HepG2 (cell line): ENCODE results near the gene MAP1LC3A. TPM values are rescaled to one million over a fixed set of nuclear protein-coding genes. Genes with fewer than 3 reads are reported as not detected.

Experiments used
- AHR ChIP-seq: IDR thresholded peaks from 2 replicates; pipeline ENCODE4 v1.6.1; 2018; ENCODE audit warnings: missing genetic modification reagents, missing compliant biosample characterization
- ETV5 ChIP-seq: IDR thresholded peaks from 2 replicates; pipeline ENCODE4 v1.6.1; 2018; ENCODE audit warnings: missing biosample characterization, missing genetic modification reagents, inconsistent platforms, borderline replicate concordance
- FIP1L1 ChIP-seq: fragments of 200-400 bp; formaldehyde crosslinking; IDR thresholded peaks from 2 replicates; pipeline ENCODE4 v1.6.1; 2018; ENCODE audit warnings: low read depth, mild to moderate bottlenecking, low read length, moderate library complexity, borderline replicate concordance; ENCODE audit not compliant: insufficient read depth
- FOSL2 ChIP-seq: sonication (generic); formaldehyde crosslinking; IDR thresholded peaks from 2 replicates; pipeline ENCODE4 v1.4.0; 2020; ENCODE audit warnings: missing genetic modification reagents
- GABPB1 ChIP-seq: IDR thresholded peaks from 2 replicates; pipeline ENCODE4 v1.6.1; 2016; ENCODE audit warnings: mild to moderate bottlenecking, missing genetic modification reagents, moderate library complexity, missing compliant biosample characterization
- HOXA9 ChIP-seq: sonication (generic); formaldehyde crosslinking; IDR thresholded peaks from 2 replicates; pipeline ENCODE4 v1.8.1; 2022; ENCODE audit warnings: missing genetic modification reagents, mild to moderate bottlenecking, moderate library complexity, borderline replicate concordance
- IKZF1 ChIP-seq: fragments of 450-650 bp; IDR thresholded peaks from 2 replicates; pipeline ENCODE4 v1.7.1; 2016
- JUN ChIP-seq: sonication (generic); formaldehyde crosslinking; IDR thresholded peaks from 2 replicates; pipeline ENCODE4 v1.4.0; 2020; ENCODE audit warnings: mild to moderate bottlenecking, missing genetic modification reagents
- MTF2 ChIP-seq: sonication (generic); formaldehyde crosslinking; IDR thresholded peaks from 2 replicates; pipeline ENCODE4 v1.5.0; 2020; ENCODE audit warnings: missing genetic modification reagents, borderline replicate concordance
- NFATC3 ChIP-seq: sonication (generic); formaldehyde crosslinking; IDR thresholded peaks from 2 replicates; pipeline ENCODE4 v1.5.1; 2020; ENCODE audit warnings: mild to moderate bottlenecking, missing genetic modification reagents
- RNF2 ChIP-seq: fragments of 450-650 bp; conservative IDR thresholded peaks from 2 replicates; pipeline ENCODE4 v1.6.1; 2016; ENCODE audit warnings: low read depth
- SP4 ChIP-seq: sonication (generic); formaldehyde crosslinking; IDR thresholded peaks from 2 replicates; pipeline ENCODE4 v1.8.1; 2023; ENCODE audit warnings: mild to moderate bottlenecking, missing genetic modification reagents
- SRY ChIP-seq: sonication (generic); formaldehyde crosslinking; IDR thresholded peaks from 2 replicates; pipeline ENCODE4 v1.8.0; 2022; ENCODE audit warnings: mild to moderate bottlenecking, missing genetic modification reagents
- TBL1XR1 ChIP-seq: fragments of 150-350 bp; IDR thresholded peaks from 2 replicates; pipeline ENCODE4 v1.6.1; 2014; ENCODE audit warnings: borderline replicate concordance, low read length; ENCODE audit not compliant: partially characterized antibody
- TFAP4 ChIP-seq: sonication (generic); IDR thresholded peaks from 2 replicates; pipeline ENCODE4 v1.6.1; 2016; ENCODE audit warnings: low read depth, borderline replicate concordance
- THYN1 ChIP-seq: sonication (generic); formaldehyde crosslinking; IDR thresholded peaks from 2 replicates; pipeline ENCODE4 v1.8.1; 2023; ENCODE audit warnings: low read depth, mild to moderate bottlenecking, moderate library complexity, missing genetic modification reagents, borderline replicate concordance
- YEATS2 ChIP-seq: sonication (generic); formaldehyde crosslinking; IDR thresholded peaks from 2 replicates; pipeline ENCODE4 v1.4.0; 2020; ENCODE audit warnings: missing genetic modification reagents, borderline replicate concordance
- ZNF20 ChIP-seq: sonication (generic); formaldehyde crosslinking; IDR thresholded peaks from 2 replicates; pipeline ENCODE4 v1.4.0; 2020; ENCODE audit warnings: mild to moderate bottlenecking, moderate library complexity, missing genetic modification reagents
- ZNF251 ChIP-seq: sonication (generic); formaldehyde crosslinking; IDR thresholded peaks from 2 replicates; pipeline ENCODE4 v1.9.0; 2021; ENCODE audit warnings: mild to moderate bottlenecking, missing genetic modification reagents
- ZNF275 ChIP-seq: sonication (generic); formaldehyde crosslinking; IDR thresholded peaks from 2 replicates; pipeline ENCODE4 v1.8.0; 2022; ENCODE audit warnings: missing genetic modification reagents, mild to moderate bottlenecking, inconsistent platforms, borderline replicate concordance
- ZNF354B ChIP-seq: sonication (generic); formaldehyde crosslinking; IDR thresholded peaks from 2 replicates; pipeline ENCODE4 v1.8.0; 2022; ENCODE audit warnings: mild to moderate bottlenecking, missing genetic modification reagents
- ZNF512B ChIP-seq: sonication (generic); formaldehyde crosslinking; IDR thresholded peaks from 2 replicates; pipeline ENCODE4 v1.5.1; 2020; ENCODE audit warnings: missing genetic modification reagents, mild to moderate bottlenecking, borderline replicate concordance
- ZNF614 ChIP-seq: IDR thresholded peaks from 2 replicates; pipeline ENCODE4 v1.6.1; 2018; ENCODE audit warnings: missing biosample characterization, missing genetic modification reagents, inconsistent platforms, borderline replicate concordance
- ZNF615 ChIP-seq: sonication (generic); formaldehyde crosslinking; IDR thresholded peaks from 2 replicates; pipeline ENCODE4 v1.5.0; 2020; ENCODE audit warnings: mild to moderate bottlenecking, missing genetic modification reagents, borderline replicate concordance
- ZNF775 ChIP-seq: sonication (generic); formaldehyde crosslinking; IDR thresholded peaks from 2 replicates; pipeline ENCODE4 v1.4.0; 2020; ENCODE audit warnings: missing genetic modification reagents, mild to moderate bottlenecking, moderate library complexity, borderline replicate concordance
- polyA plus RNA-seq, 8 experiments: library from polyadenylated mRNA; depleted of rRNA in 3 of 8; stranded (reverse) in 7 of 8; unstranded in 1 of 8; fragments of >200 nt; fragmentation: Illumina TruSeq in 4 of 8; extraction: Trizol in 4 of 8; gene quantifications; 2 replicates each; pipeline versions ENCODE4 v1.2.1 to v1.2.3, GENCODE V29; 2011 to 2016; ENCODE audit warnings: low read depth in 4 of 8, missing spikeins in 1 of 8, mixed read lengths in 1 of 8; ENCODE audit not compliant: insufficient read depth in 1 of 8
- total RNA-seq, 5 experiments: library from RNA; depleted of rRNA; stranded (reverse); fragments of >200 nt; fragmentation: Illumina TruSeq; extraction: Trizol; gene quantifications; 2 replicates each; pipeline ENCODE4 v1.2.3, GENCODE V29; 2016; ENCODE audit warnings: low read depth in 1 of 5

MAP1LC3A gene
- total and polyA plus RNA-seq, 2 of the 13 experiments (the other 11 are each of a cell fraction or from before 2014, with no cell fraction given) = not detected

GRCh38 chr20:34515484-34516246 is 42.9 kb upstream of the MAP1LC3A start (continued):
- TF ChIP-seq ZNF512B (CRISPR knock-in tag) (0 out of 2 replicates have a peak, but pooled peaks have one; percentile 77), SP4 (CRISPR knock-in tag) (peak; percentile 53; the same call in 1 of the 2 replicates), YEATS2 (CRISPR knock-in tag) (peak; percentile 67; the same call in 1 of the 2 replicates), NFATC3 (CRISPR knock-in tag) (no peak), MTF2 (CRISPR knock-in tag) (0 out of 2 replicates have a peak, but pooled peaks have one; percentile 6), ZNF20 (CRISPR knock-in tag) (no peak), TBL1XR1 (peak; percentile 4), IKZF1 (no peak), FOSL2 (CRISPR knock-in tag) (no peak; the same call in 1 of the 2 replicates), ETV5 (CRISPR knock-in tag) (no peak), ZNF615 (CRISPR knock-in tag) (0 out of 2 replicates have a peak, but pooled peaks have one; percentile 67), ZNF354B (CRISPR knock-in tag) (no peak), SRY (CRISPR knock-in tag) (no peak; the same call in none of the 2 replicates), FIP1L1 (peak; percentile 30; the same call in 1 of the 2 replicates), JUN (CRISPR knock-in tag) (peak; percentile 43; the same call in 1 of the 2 replicates), ZNF614 (no peak), HOXA9 (CRISPR knock-in tag) (no peak), TFAP4 (no peak; the same call in 1 of the 2 replicates), GABPB1 (no peak), ZNF275 (peak; percentile 37; the same call in 1 of the 2 replicates), ZNF775 (CRISPR knock-in tag) (0 out of 2 replicates have a peak, but pooled peaks have one; percentile 72), THYN1 (no peak), RNF2 (no peak), AHR (CRISPR knock-in tag) (no peak), ZNF251 (0 out of 2 replicates have a peak, but pooled peaks have one; percentile 76)
